ENCODE measurements around the gene FCRLB.
A peak's percentile ranks its signal among the peaks of the same experiment; 100 is the strongest.
"Not testable (repeated sequence)": the region's sequence is repeated elsewhere in the genome, so short reads cannot be mapped to it uniquely, and the experiment has no call there.

Gene FCRLB

GRCh38 chr1:161743231-161743630 lies 21.9 kb downstream of the FCRLB start:
- no peaks in the 10 kb centered on the region for H3K4me1 ChIP-seq (ENCODE audit: insufficient read depth, low read length)
- H3K9ac ChIP-seq (ENCODE audit: low read depth, low read length) = no peak overlapping the region
- no peaks in the 10 kb centered on the region for H3K36me3 ChIP-seq (ENCODE audit: insufficient read depth, low read length)
- no peaks in the 10 kb centered on the region for H3K9me3 ChIP-seq (ENCODE audit: control insufficient read depth, insufficient read depth, low read length)

GRCh38 chr1:161747801-161748200 lies 26.5 kb downstream of the FCRLB start:
- peaks cover 5% of the 10 kb centered on the region; the same call in 1 of the 2 replicates for H3K36me3 ChIP-seq (ENCODE audit: insufficient read depth, low read length)
- H3K4me1 ChIP-seq (ENCODE audit: insufficient read depth, low read length) = no peaks in the 10 kb centered on the region
- no peaks in the 10 kb centered on the region for H3K9me3 ChIP-seq (ENCODE audit: control insufficient read depth, insufficient read depth, low read length)
- no peak overlapping the region for H3K9ac ChIP-seq (ENCODE audit: low read depth, low read length)

GRCh38 chr1:161749509-161750407 lies 28.4 kb downstream of the FCRLB start, which contains the start of gene DUSP12:
TSS of gene DUSP12 (plus strand) at chr1:161749786. CDS start at chr1:161749802, 16 bp downstream.
- no peaks in the 10 kb centered on the region for H3K4me1 ChIP-seq (ENCODE audit: insufficient read depth, low read length)
- peak within 1 kb of the TSS; percentile 92 for H3K9ac ChIP-seq (ENCODE audit: low read depth, low read length)
- peaks cover 8% of the 10 kb centered on the region for H3K36me3 ChIP-seq (ENCODE audit: insufficient read depth, low read length)
- no peaks in the 10 kb centered on the region for H3K9me3 ChIP-seq (ENCODE audit: control insufficient read depth, insufficient read depth, low read length)

- Histone ChIP-seq H3K4me1 (ENCODE audit: insufficient read depth, low read length) (no peaks in the 10 kb centered on the region), H3K36me3 (ENCODE audit: insufficient read depth, low read length) (no peaks in the 10 kb centered on the region), H3K9ac (ENCODE audit: low read depth, low read length) (no peak overlapping the region; the same call in 1 of the 2 replicates), H3K9me3 (ENCODE audit: control insufficient read depth, insufficient read depth, low read length) (no peaks in the 10 kb centered on the region)
Measured at GRCh38 chr1:161763522-161764098, 42.3 kb downstream of the FCRLB start.

GRCh38 chr1:161766102-161766981 lies 45.0 kb downstream of the FCRLB start, which contains the start of gene ATF6:
TSS of gene ATF6 (plus strand) at chr1:161766320. CDS start at chr1:161766361, 41 bp downstream.
- Histone ChIP-seq H3K4me1 (ENCODE audit: insufficient read depth, low read length) (no peaks in the 10 kb centered on the region), H3K9ac (ENCODE audit: low read depth, low read length) (peak within 1 kb of the TSS; percentile 93)

GRCh38 chr1:161768461-161768860 lies 47.1 kb downstream of the FCRLB start:
- H3K4me1 ChIP-seq (ENCODE audit: insufficient read depth, low read length) = no peaks in the 10 kb centered on the region
- H3K9me3 ChIP-seq (ENCODE audit: control insufficient read depth, insufficient read depth, low read length) = no peaks in the 10 kb centered on the region
- no peaks in the 10 kb centered on the region for H3K36me3 ChIP-seq (ENCODE audit: insufficient read depth, low read length)
- no peak overlapping the region for H3K9ac ChIP-seq (ENCODE audit: low read depth, low read length)

More at GRCh38 chr1:161766102-161766981, 45.0 kb downstream of the FCRLB start, which contains the start of gene ATF6:
- no peaks in the 10 kb centered on the region for H3K36me3 ChIP-seq (ENCODE audit: insufficient read depth, low read length)
- H3K9me3 ChIP-seq (ENCODE audit: control insufficient read depth, insufficient read depth, low read length) = no peaks in the 10 kb centered on the region

- Histone ChIP-seq H3K4me1 (ENCODE audit: insufficient read depth, low read length) (no peaks in the 10 kb centered on the region), H3K9ac (ENCODE audit: low read depth, low read length) (no peak overlapping the region), H3K36me3 (ENCODE audit: insufficient read depth, low read length) (no peaks in the 10 kb centered on the region), H3K9me3 (ENCODE audit: control insufficient read depth, insufficient read depth, low read length) (no peaks in the 10 kb centered on the region)
Measured at GRCh38 chr1:161768986-161769672, 47.8 kb downstream of the FCRLB start.

- H3K4me1 ChIP-seq (ENCODE audit: insufficient read depth, low read length); H3K9ac ChIP-seq (ENCODE audit: low read depth, low read length); H3K36me3 ChIP-seq (ENCODE audit: insufficient read depth, low read length); H3K9me3 ChIP-seq (ENCODE audit: control insufficient read depth, insufficient read depth, low read length): not testable (repeated sequence)
Measured at GRCh38 chr1:161769673-161770045, 48.3 kb downstream of the FCRLB start.

GRCh38 chr1:161770250-161770649 lies 48.9 kb downstream of the FCRLB start:
- no peaks in the 10 kb centered on the region for H3K9me3 ChIP-seq (ENCODE audit: control insufficient read depth, insufficient read depth, low read length)
- H3K36me3 ChIP-seq (ENCODE audit: insufficient read depth, low read length) = no peaks in the 10 kb centered on the region
- no peak overlapping the region for H3K9ac ChIP-seq (ENCODE audit: low read depth, low read length)
- no peaks in the 10 kb centered on the region for H3K4me1 ChIP-seq (ENCODE audit: insufficient read depth, low read length)

GRCh38 chr1:161771161-161771560 lies 49.8 kb downstream of the FCRLB start:
- H3K9ac ChIP-seq (ENCODE audit: low read depth, low read length) = no peak overlapping the region
- H3K4me1 ChIP-seq (ENCODE audit: insufficient read depth, low read length) = no peaks in the 10 kb centered on the region
- H3K36me3 ChIP-seq (ENCODE audit: insufficient read depth, low read length) = no peaks in the 10 kb centered on the region
- H3K9me3 ChIP-seq (ENCODE audit: control insufficient read depth, insufficient read depth, low read length) = no peaks in the 10 kb centered on the region

- Histone ChIP-seq H3K9me3 (ENCODE audit: control insufficient read depth, insufficient read depth, low read length) (no peaks in the 10 kb centered on the region), H3K9ac (ENCODE audit: low read depth, low read length) (no peak overlapping the region), H3K4me1 (ENCODE audit: insufficient read depth, low read length) (no peaks in the 10 kb centered on the region)
Measured at GRCh38 chr1:161771973-161772372, 50.6 kb downstream of the FCRLB start.

GRCh38 chr1:161772397-161772796 lies 51.1 kb downstream of the FCRLB start:
- Histone ChIP-seq H3K9ac (ENCODE audit: low read depth, low read length) (no peak overlapping the region), H3K9me3 (ENCODE audit: control insufficient read depth, insufficient read depth, low read length) (no peaks in the 10 kb centered on the region), H3K36me3 (ENCODE audit: insufficient read depth, low read length) (no peaks in the 10 kb centered on the region), H3K4me1 (ENCODE audit: insufficient read depth, low read length) (no peaks in the 10 kb centered on the region)

More at GRCh38 chr1:161771973-161772372, 50.6 kb downstream of the FCRLB start:
- H3K36me3 ChIP-seq (ENCODE audit: insufficient read depth, low read length) = no peaks in the 10 kb centered on the region

- Histone ChIP-seq H3K36me3 (ENCODE audit: insufficient read depth, low read length) (no peaks in the 10 kb centered on the region), H3K9ac (ENCODE audit: low read depth, low read length) (no peak overlapping the region), H3K9me3 (ENCODE audit: control insufficient read depth, insufficient read depth, low read length) (no peaks in the 10 kb centered on the region), H3K4me1 (ENCODE audit: insufficient read depth, low read length) (no peaks in the 10 kb centered on the region)
Measured at GRCh38 chr1:161773791-161774190, 52.4 kb downstream of the FCRLB start.

- no peak overlapping the region for H3K9ac ChIP-seq (ENCODE audit: low read depth, low read length)
- H3K4me1 ChIP-seq (ENCODE audit: insufficient read depth, low read length) = no peaks in the 10 kb centered on the region
- no peaks in the 10 kb centered on the region for H3K36me3 ChIP-seq (ENCODE audit: insufficient read depth, low read length)
- no peaks in the 10 kb centered on the region for H3K9me3 ChIP-seq (ENCODE audit: control insufficient read depth, insufficient read depth, low read length)
Measured at GRCh38 chr1:161777261-161777660, 55.9 kb downstream of the FCRLB start.
